ENCODE results near the gene PADI3.

- TF ChIP-seq CTCF (IDR thresholded peaks at IDR 0.05) (no peak), POLR2A (IDR thresholded peaks at IDR 0.05) (no peak)
Measured at GRCh38 chr1:17306407-17306806, 57.5 kb downstream of the PADI3 start.

Measured in breast epithelium (tissue), 3 donors.